Pancreas (tissue), 10 donors: ENCODE results near the gene MPRIP. TPM values are rescaled to one million over a fixed set of nuclear protein-coding genes. Genes with fewer than 3 reads are reported as not detected.

ENCODE experiments used
- ATAC-seq, 4 donors: fragments of 200-7000 bp; cut with Tn5 transposase; one replicate each; pipeline versions ENCODE4 v1.8.0 to v1.9.1; 2020; ENCODE audit warnings: mild to moderate bottlenecking in 4 of 4, moderate library complexity in 4 of 4
- DNase-seq, 6 donors: peaks; one replicate each; pipeline ENCODE4 v3.0.0-alpha.2; 2020
- FAIRE-seq: peaks from 2 replicates; lab custom pipeline; 2012; peaks lifted over from hg19 to GRCh38; lab: Jason Lieb, UNC
- H3K27ac ChIP-seq, 4 donors: fragments of 200-600 bp; sonication (generic); 1 replicate in 3 of 4; 2 replicates in 1 of 4; pipeline versions ENCODE4 v1.5.0 to v1.8.0; 2020
- H3K27me3 ChIP-seq, 4 donors: fragments of 200-600 bp; one replicate each; pipeline ENCODE4 v1.8.0; 2021
- H3K36me3 ChIP-seq, 3 donors: fragments of 200-600 bp; sonication (generic) in 1 of 3; one replicate each; pipeline versions ENCODE4 v1.5.0 to v1.8.0; 2020 to 2021
- H3K4me1 ChIP-seq, 3 donors: fragments of 200-600 bp; one replicate each; pipeline ENCODE4 v1.8.0; 2021
- H3K4me3 ChIP-seq, 4 donors: fragments of 200-600 bp; sonication (generic) in 2 of 4; one replicate each; pipeline versions ENCODE4 v1.5.0 to v1.8.0; 2020 to 2021
- H3K9me3 ChIP-seq, 4 donors: fragments of 200-600 bp; one replicate each; pipeline ENCODE4 v1.8.0; 2021
- CTCF ChIP-seq, 4 donors: fragments of 200-600 bp; sonication (generic) in 3 of 4; IDR thresholded peaks; one replicate each; pipeline versions ENCODE4 v1.5.0 to v1.8.0; 2021; ENCODE audit warnings: antibody characterized with exemption in 4 of 4
- WGBS, 2 donors: extraction: QIAGEN DNeasy Blood & Tissue Kit; methylation state at CpG; one replicate each; pipeline ENCODE4 v1.1.7; 2013; 5-methylcytosine and 5-hydroxymethylcytosine counted together
- intact Hi-C, 3 donors: fragments of 100-400 bp; cut with DNase I; formaldehyde crosslinking; loops; one replicate each; pipeline versions ENCODE4 v1.11.1 to v1.14.2; 2022
- polyA plus RNA-seq, 2 donors: library from polyadenylated mRNA; stranded (reverse); fragments of 200-250 nt; gene quantifications; one replicate each; pipeline ENCODE4 v1.2.3, GENCODE V29; 2013
- total RNA-seq, 6 donors: library from RNA; stranded (reverse); fragmentation: NEBNext Ultra II Directional in 4 of 6; extraction: Animal tissue kit (Norgen Biotek cat#: 25700) in 4 of 6; gene quantifications; one replicate each; pipeline versions ENCODE4 v1.2.1 to v1.2.4, GENCODE V29; 2021 to 2023
- donor health status: healthy with polysubstance abuse.
- donor health status: DM: no; HTN: no; CAD: no; lungs with moderate emphysema.
- donor health status: DM: no; HTN: no; CAD: no.
- donor health status: control.
- donor health status: control.
- donor health status: Bipolar disorder and iron deficiency.
- donor health status: DM: yes; HTN: yes; CAD: no.
- donor health status: DM: no; HTN: no; CAD: no.
- donor health status: DM: no; HTN: no; CAD: no.
- donor health status: DM: yes; HTN: yes; CAD: no.

Gene MPRIP
- total and polyA plus RNA-seq, 8 donors: 91.8 to 242 (median 107) TPM

GRCh38 chr17:17151541-17151940 lies 109.3 kb downstream of the MPRIP start:
- intact Hi-C loops: no loop called here
- FAIRE-seq: no peak
- WGBS, 2 donors: 90 to 94% methylated on average over 3 of the region's 3 CpGs

GRCh38 chr17:17151962-17152361 lies 109.7 kb downstream of the MPRIP start:
- Histone ChIP-seq H3K4me3 (no peak overlapping the region), H3K4me1 (peaks cover 0 to 4% (median 0%) of the 10 kb centered on the region in 3 donors), H3K9me3 (no peaks in the 10 kb centered on the region), H3K36me3 (peaks cover 4 to 71% (median 29%) of the 10 kb centered on the region in 3 donors), H3K27ac (no peak overlapping the region), H3K27me3 (no peaks in the 10 kb centered on the region)
- no peak for TF ChIP-seq CTCF (IDR thresholded peaks at IDR 0.05)
- ATAC-seq (peak in 3 of 4 donors; percentile 67 to 80 (median 72)), FAIRE-seq (no peak), DNase-seq (peak in 4 of 6 donors; percentile 28 to 55 (median 41))
- intact Hi-C loops: no loop called here
- 69 to 74% methylated on average over 8 of the region's 8 CpGs for WGBS, 2 donors

More at GRCh38 chr17:17151541-17151940, 109.3 kb downstream of the MPRIP start:
- ATAC-seq (peak in 1 of 4 donors; percentile 4), DNase-seq (no peak)
- H3K27me3 ChIP-seq: no peaks in the 10 kb centered on the region
- no peaks in the 10 kb centered on the region for H3K9me3 ChIP-seq
- no peak overlapping the region for H3K27ac ChIP-seq
- no peak overlapping the region for H3K4me3 ChIP-seq
- H3K36me3 ChIP-seq: peaks cover 4 to 70% (median 27%) of the 10 kb centered on the region in 3 donors
- TF ChIP-seq CTCF (IDR thresholded peaks at IDR 0.05): no peak
- peaks cover 0 to 4% (median 0%) of the 10 kb centered on the region in 3 donors for H3K4me1 ChIP-seq

- Histone ChIP-seq H3K4me3 (no peak overlapping the region), H3K27me3 (no peaks in the 10 kb centered on the region), H3K4me1 (peaks cover 0 to 4% (median 0%) of the 10 kb centered on the region in 3 donors), H3K9me3 (no peaks in the 10 kb centered on the region), H3K36me3 (peaks cover 4 to 71% (median 25%) of the 10 kb centered on the region in 3 donors), H3K27ac (no peak overlapping the region)
- DNase-seq (no peak), ATAC-seq (peak in 1 of 4 donors; percentile 18), FAIRE-seq (no peak)
- WGBS, 2 donors: 76 to 85% methylated on average over 4 of the region's 4 CpGs
- no peak for TF ChIP-seq CTCF (IDR thresholded peaks at IDR 0.05)
- intact Hi-C loops: no loop called here
Observed at GRCh38 chr17:17152385-17152784, 110.1 kb downstream of the MPRIP start.

GRCh38 chr17:17153071-17153470 lies 110.8 kb downstream of the MPRIP start:
- peaks cover 4 to 75% (median 22%) of the 10 kb centered on the region in 3 donors for H3K36me3 ChIP-seq
- no peak overlapping the region for H3K4me3 ChIP-seq
- intact Hi-C loops: no loop called here
- H3K4me1 ChIP-seq: peaks cover 0 to 4% (median 0%) of the 10 kb centered on the region in 3 donors
- H3K27ac ChIP-seq: no peak overlapping the region
- H3K27me3 ChIP-seq: no peaks in the 10 kb centered on the region
- ATAC-seq (no peak), FAIRE-seq (no peak), DNase-seq (no peak)
- 86 to 89% methylated on average over 9 of the region's 9 CpGs for WGBS, 2 donors
- no peak for TF ChIP-seq CTCF (IDR thresholded peaks at IDR 0.05)
- no peaks in the 10 kb centered on the region for H3K9me3 ChIP-seq

GRCh38 chr17:17153709-17154108 lies 111.5 kb downstream of the MPRIP start:
- Histone ChIP-seq H3K27me3 (no peaks in the 10 kb centered on the region), H3K36me3 (peaks cover 4 to 75% (median 24%) of the 10 kb centered on the region in 3 donors), H3K4me1 (peaks cover 0 to 4% (median 0%) of the 10 kb centered on the region in 3 donors), H3K9me3 (no peaks in the 10 kb centered on the region), H3K27ac (no peak overlapping the region), H3K4me3 (no peak overlapping the region)
- FAIRE-seq (no peak), ATAC-seq (no peak), DNase-seq (peak in 1 of 6 donors; percentile 15)
- intact Hi-C loops: no loop called here
- WGBS, 2 donors: 79 to 86% methylated on average over 7 of the region's 7 CpGs
- no peak for TF ChIP-seq CTCF (IDR thresholded peaks at IDR 0.05)
